ENCODE measurements around the gene CTSZ.

GRCh38 chr20:59006167-59006863 is 739 bp downstream of the CTSZ start:
- TF ChIP-seq POLR2AphosphoS5 (IDR thresholded peaks at IDR 0.05) (peak in 1 of 3 donors; percentile 28), CTCF (IDR thresholded peaks at IDR 0.05) (no peak), POLR2A (IDR thresholded peaks at IDR 0.05) (peak; percentile 11)

Data from transverse colon (tissue), 4 donors.